Measurements from ENCODE around the gene FHIP1B.

The FHIP1B gene

DNA sequence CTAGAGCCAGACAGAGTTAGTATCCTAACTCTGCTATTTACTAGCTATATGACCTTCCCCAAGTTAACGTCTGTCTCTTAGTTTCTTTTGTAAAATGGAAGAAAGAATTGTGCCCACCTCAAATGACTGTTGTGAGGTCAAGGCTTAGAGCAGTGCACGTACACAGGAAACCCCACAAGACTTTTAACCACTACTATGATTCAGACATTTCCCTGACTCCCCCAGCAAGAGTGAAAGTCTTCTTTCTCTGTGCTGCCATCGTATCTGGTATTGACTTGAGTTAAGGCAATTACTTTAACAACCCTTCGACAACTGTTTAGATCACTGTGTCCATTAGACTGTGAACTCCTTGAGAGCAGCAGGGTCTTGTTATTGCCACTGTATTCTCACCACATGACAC, 38.0 kb downstream of the FHIP1B start:
- H3K79me2 ChIP-seq (ENCODE audit: insufficient read depth, low read length), result no peaks in the 10 kb centered on the region
- no peaks in the 10 kb centered on the region for H3K9me3 ChIP-seq (ENCODE audit: insufficient read depth, low read length, severe bottlenecking)
- no peaks in the 10 kb centered on the region for H3K4me1 ChIP-seq (ENCODE audit: insufficient read depth, low read length)
- H3K4me3 ChIP-seq (ENCODE audit: low read depth in 1 of 2, low read length in 2 of 2), result no peak overlapping the region
- TF ChIP-seq EZH2 (IDR thresholded peaks at IDR 0.05; ENCODE audit: borderline replicate concordance, low read depth, low read length, severe bottlenecking), result no peak
- TF ChIP-seq, protein P1, sequence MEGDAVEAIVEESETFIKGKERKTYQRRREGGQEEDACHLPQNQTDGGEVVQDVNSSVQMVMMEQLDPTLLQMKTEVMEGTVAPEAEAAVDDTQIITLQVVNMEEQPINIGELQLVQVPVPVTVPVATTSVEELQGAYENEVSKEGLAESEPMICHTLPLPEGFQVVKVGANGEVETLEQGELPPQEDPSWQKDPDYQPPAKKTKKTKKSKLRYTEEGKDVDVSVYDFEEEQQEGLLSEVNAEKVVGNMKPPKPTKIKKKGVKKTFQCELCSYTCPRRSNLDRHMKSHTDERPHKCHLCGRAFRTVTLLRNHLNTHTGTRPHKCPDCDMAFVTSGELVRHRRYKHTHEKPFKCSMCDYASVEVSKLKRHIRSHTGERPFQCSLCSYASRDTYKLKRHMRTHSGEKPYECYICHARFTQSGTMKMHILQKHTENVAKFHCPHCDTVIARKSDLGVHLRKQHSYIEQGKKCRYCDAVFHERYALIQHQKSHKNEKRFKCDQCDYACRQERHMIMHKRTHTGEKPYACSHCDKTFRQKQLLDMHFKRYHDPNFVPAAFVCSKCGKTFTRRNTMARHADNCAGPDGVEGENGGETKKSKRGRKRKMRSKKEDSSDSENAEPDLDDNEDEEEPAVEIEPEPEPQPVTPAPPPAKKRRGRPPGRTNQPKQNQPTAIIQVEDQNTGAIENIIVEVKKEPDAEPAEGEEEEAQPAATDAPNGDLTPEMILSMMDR (IDR thresholded peaks at IDR 0.05; ENCODE audit: borderline replicate concordance, extremely low read depth, low read length, poor library complexity, severe bottlenecking), result no peak
- H3K36me3 ChIP-seq (ENCODE audit: insufficient read depth, low read length), result no peaks in the 10 kb centered on the region
- H3K27ac ChIP-seq (ENCODE audit: low read length), result no peak overlapping the region
- no peak overlapping the region for H3K9ac ChIP-seq (ENCODE audit: low read depth, low read length)
- H3K4me2 ChIP-seq (ENCODE audit: insufficient read depth, low read length), result no peak overlapping the region
- no peaks in the 10 kb centered on the region for H4K20me1 ChIP-seq (ENCODE audit: insufficient read depth, low read length)
- DNase-seq, result no peak
- H2AFZ ChIP-seq (ENCODE audit: low read depth, low read length), result no peak overlapping the region
- 0 out of 3 replicates have a peak, but pooled peaks have one; percentile 22 for ATAC-seq (ENCODE audit: insufficient read depth, low read depth)
- no peaks in the 10 kb centered on the region for H3K27me3 ChIP-seq (ENCODE audit: insufficient read depth, low read length, poor library complexity)

DNA sequence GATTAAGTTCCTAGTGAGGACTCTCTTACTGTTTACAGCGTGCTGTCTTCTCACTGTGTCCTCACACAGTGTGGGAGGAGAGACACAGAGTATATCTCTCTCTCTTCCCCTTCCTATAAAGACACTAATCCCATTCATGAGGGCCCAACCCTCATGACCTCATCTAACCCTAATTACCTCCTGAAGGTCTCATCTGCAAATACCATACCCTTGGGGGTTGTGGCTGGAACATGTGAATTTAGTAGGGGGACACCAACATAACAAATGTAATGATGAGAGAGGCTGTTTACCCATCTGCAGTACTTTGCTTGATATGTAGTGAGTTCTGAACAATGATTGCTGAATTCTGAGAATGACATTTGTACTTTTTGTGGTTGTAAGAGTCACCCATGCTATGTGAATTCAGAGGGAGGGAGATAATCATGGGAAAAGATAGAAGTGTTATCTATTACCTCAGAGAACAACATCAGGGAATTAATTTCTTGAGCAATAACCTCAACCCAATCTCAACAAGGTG, 40.3 kb downstream of the FHIP1B start:
- Histone ChIP-seq H3K4me1 (ENCODE audit: insufficient read depth, low read length) (no peaks in the 10 kb centered on the region), H4K20me1 (ENCODE audit: insufficient read depth, low read length) (no peaks in the 10 kb centered on the region), H3K9me3 (ENCODE audit: insufficient read depth, low read length, severe bottlenecking) (no peaks in the 10 kb centered on the region), H3K4me2 (ENCODE audit: insufficient read depth, low read length) (no peak overlapping the region), H3K9ac (ENCODE audit: low read depth, low read length) (no peak overlapping the region), H3K36me3 (ENCODE audit: insufficient read depth, low read length) (no peaks in the 10 kb centered on the region), H3K79me2 (ENCODE audit: insufficient read depth, low read length) (no peaks in the 10 kb centered on the region), H3K27me3 (ENCODE audit: insufficient read depth, low read length, poor library complexity) (no peaks in the 10 kb centered on the region), H3K4me3 (ENCODE audit: low read depth in 1 of 2, low read length in 2 of 2) (no peak overlapping the region), H2AFZ (ENCODE audit: low read depth, low read length) (no peak overlapping the region), H3K27ac (ENCODE audit: low read length) (no peak overlapping the region)
- DNase-seq (no peak), ATAC-seq (ENCODE audit: insufficient read depth, low read depth) (no peak)
- TF ChIP-seq, protein P1 (IDR thresholded peaks at IDR 0.05; ENCODE audit: borderline replicate concordance, extremely low read depth, low read length, poor library complexity, severe bottlenecking), result no peak
- no peak for TF ChIP-seq EZH2 (IDR thresholded peaks at IDR 0.05; ENCODE audit: borderline replicate concordance, low read depth, low read length, severe bottlenecking)

DNA sequence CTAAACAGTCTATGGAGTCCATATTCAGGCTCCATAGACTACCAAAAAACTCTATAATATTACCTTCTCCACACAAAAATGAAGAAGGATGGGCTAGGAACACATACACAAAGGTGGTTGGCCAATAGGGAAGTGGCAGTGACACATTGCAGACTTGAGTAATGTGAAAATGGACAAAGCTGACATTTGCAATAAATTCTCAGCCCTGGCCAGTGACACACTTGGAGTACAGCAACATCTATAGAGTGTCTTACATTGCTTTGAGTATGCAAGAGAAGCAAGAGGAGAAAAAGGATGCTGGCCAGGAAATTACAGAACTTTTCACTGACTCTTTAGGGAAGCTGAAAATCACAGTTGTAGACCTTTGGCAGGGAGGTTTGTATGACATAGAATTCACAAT, 42.7 kb downstream of the FHIP1B start:
- H2AFZ ChIP-seq (ENCODE audit: low read depth, low read length), result no peak overlapping the region
- H3K27me3 ChIP-seq (ENCODE audit: insufficient read depth, low read length, poor library complexity), result no peaks in the 10 kb centered on the region
- no peak overlapping the region for H3K4me3 ChIP-seq (ENCODE audit: low read depth in 1 of 2, low read length in 2 of 2)
- no peaks in the 10 kb centered on the region for H3K79me2 ChIP-seq (ENCODE audit: insufficient read depth, low read length)
- no peak for ATAC-seq (ENCODE audit: insufficient read depth, low read depth)
- TF ChIP-seq, protein P1 (IDR thresholded peaks at IDR 0.05; ENCODE audit: borderline replicate concordance, extremely low read depth, low read length, poor library complexity, severe bottlenecking), result no peak
- no peak for TF ChIP-seq EZH2 (IDR thresholded peaks at IDR 0.05; ENCODE audit: borderline replicate concordance, low read depth, low read length, severe bottlenecking)
- H3K9ac ChIP-seq (ENCODE audit: low read depth, low read length), result no peak overlapping the region
- no peaks in the 10 kb centered on the region for H4K20me1 ChIP-seq (ENCODE audit: insufficient read depth, low read length)
- no peak for DNase-seq
- H3K4me2 ChIP-seq (ENCODE audit: insufficient read depth, low read length), result no peak overlapping the region
- H3K4me1 ChIP-seq (ENCODE audit: insufficient read depth, low read length), result no peaks in the 10 kb centered on the region
- H3K27ac ChIP-seq (ENCODE audit: low read length), result no peak overlapping the region
- no peaks in the 10 kb centered on the region for H3K36me3 ChIP-seq (ENCODE audit: insufficient read depth, low read length)
- H3K9me3 ChIP-seq (ENCODE audit: insufficient read depth, low read length, severe bottlenecking), result no peaks in the 10 kb centered on the region

DNA sequence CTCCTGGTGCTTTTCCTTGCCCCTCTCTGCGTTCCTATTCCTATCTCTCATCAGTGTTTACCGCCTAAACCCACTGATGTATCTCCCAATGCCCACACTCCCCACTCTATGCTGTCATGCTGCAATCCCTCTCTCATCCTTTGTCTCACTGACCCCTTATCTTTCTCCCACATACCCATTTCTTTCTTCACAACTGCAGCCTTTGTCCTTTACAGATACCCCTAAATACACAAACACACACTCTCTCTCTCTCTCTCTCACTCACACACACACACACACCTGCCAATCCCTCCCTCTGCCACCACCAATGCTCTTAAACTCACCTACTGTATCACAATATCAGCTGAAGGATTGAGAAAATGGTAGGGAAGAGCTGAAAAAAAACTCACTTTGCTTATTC, 59.0 kb downstream of the FHIP1B start:
- Histone ChIP-seq H3K9me3 (ENCODE audit: insufficient read depth, low read length, severe bottlenecking) (no peaks in the 10 kb centered on the region), H3K4me2 (ENCODE audit: insufficient read depth, low read length) (no peak overlapping the region), H3K9ac (ENCODE audit: low read depth, low read length) (no peak overlapping the region), H4K20me1 (ENCODE audit: insufficient read depth, low read length) (no peaks in the 10 kb centered on the region), H3K27ac (ENCODE audit: low read length) (no peak overlapping the region), H3K4me3 (ENCODE audit: low read depth in 1 of 2, low read length in 2 of 2) (no peak overlapping the region), H2AFZ (ENCODE audit: low read depth, low read length) (no peak overlapping the region), H3K36me3 (ENCODE audit: insufficient read depth, low read length) (no peaks in the 10 kb centered on the region), H3K79me2 (ENCODE audit: insufficient read depth, low read length) (no peaks in the 10 kb centered on the region), H3K27me3 (ENCODE audit: insufficient read depth, low read length, poor library complexity) (peaks cover 7% of the 10 kb centered on the region), H3K4me1 (ENCODE audit: insufficient read depth, low read length) (no peaks in the 10 kb centered on the region)
- ATAC-seq (ENCODE audit: insufficient read depth, low read depth) (no peak), DNase-seq (no peak)
- no peak for TF ChIP-seq EZH2 (IDR thresholded peaks at IDR 0.05; ENCODE audit: borderline replicate concordance, low read depth, low read length, severe bottlenecking)
- TF ChIP-seq, protein P1 (IDR thresholded peaks at IDR 0.05; ENCODE audit: borderline replicate concordance, extremely low read depth, low read length, poor library complexity, severe bottlenecking), result no peak

Data from DND-41 (cell line).